HUES48 (cell line): Measurements from ENCODE around the gene MUC2.
"Not testable (repeated sequence)": the region's sequence is repeated elsewhere in the genome, so short reads cannot be mapped to it uniquely, and the experiment has no call there.

ENCODE experiments used
- H3K27ac ChIP-seq: one replicate; pipeline ENCODE4 v1.7.0; 2013; ENCODE audit warnings: low read depth, low read length, inconsistent platforms
- H3K27me3 ChIP-seq: 2 replicates; pipeline ENCODE4 v1.6.1; 2013; ENCODE audit warnings: mild to moderate bottlenecking, low read length; ENCODE audit not compliant: control insufficient read depth, insufficient read depth
- H3K36me3 ChIP-seq: 2 replicates; pipeline ENCODE4 v1.6.1; 2013; ENCODE audit warnings: low read length; ENCODE audit not compliant: control insufficient read depth, insufficient read depth
- H3K4me1 ChIP-seq: 2 replicates; pipeline ENCODE4 v1.6.1; 2013; ENCODE audit warnings: mild to moderate bottlenecking, low read length; ENCODE audit not compliant: control insufficient read depth, insufficient read depth
- H3K4me3 ChIP-seq: 2 replicates; pipeline ENCODE4 v1.5.1; 2013; ENCODE audit warnings: mild to moderate bottlenecking, low read depth, low read length
- H3K9ac ChIP-seq: 2 replicates; pipeline ENCODE4 v1.6.1; 2013; ENCODE audit warnings: mild to moderate bottlenecking, low read depth, low read length, moderate library complexity
- H3K9me3 ChIP-seq: 2 replicates; pipeline ENCODE4 v1.6.1; 2013; ENCODE audit warnings: low read length; ENCODE audit not compliant: control insufficient read depth, insufficient read depth

The MUC2 gene

GRCh38 chr11:1115292-1115691 lies 40.6 kb downstream of the MUC2 start:
- not testable (repeated sequence) for H3K9ac ChIP-seq, H3K9me3 ChIP-seq, H3K27ac ChIP-seq, H3K4me1 ChIP-seq, H3K27me3 ChIP-seq, H3K36me3 ChIP-seq, H3K4me3 ChIP-seq

- no peak overlapping the region for H3K27ac ChIP-seq
- no peaks in the 10 kb centered on the region; the same call in 1 of the 2 replicates for H3K4me1 ChIP-seq
- no peak overlapping the region for H3K9ac ChIP-seq
- H3K27me3 ChIP-seq, result no peaks in the 10 kb centered on the region
- H3K4me3 ChIP-seq, result no peak overlapping the region
- H3K9me3 ChIP-seq, result no peaks in the 10 kb centered on the region
- H3K36me3 ChIP-seq, result no peaks in the 10 kb centered on the region
Measured at GRCh38 chr11:1116104-1116503, 41.4 kb downstream of the MUC2 start.

GRCh38 chr11:1116666-1117390 lies 42.2 kb downstream of the MUC2 start:
- Histone ChIP-seq H3K36me3 (no peaks in the 10 kb centered on the region), H3K9me3 (no peaks in the 10 kb centered on the region), H3K4me3 (no peak overlapping the region), H3K27ac (no peak overlapping the region), H3K4me1 (no peaks in the 10 kb centered on the region; the same call in 1 of the 2 replicates), H3K9ac (no peak overlapping the region), H3K27me3 (no peaks in the 10 kb centered on the region)

- Histone ChIP-seq H3K4me1 (no peaks in the 10 kb centered on the region; the same call in 1 of the 2 replicates), H3K9me3 (no peaks in the 10 kb centered on the region), H3K27ac (no peak overlapping the region), H3K9ac (no peak overlapping the region), H3K27me3 (no peaks in the 10 kb centered on the region), H3K4me3 (no peak overlapping the region), H3K36me3 (no peaks in the 10 kb centered on the region)
Measured at GRCh38 chr11:1117992-1118391, 43.3 kb downstream of the MUC2 start.

- H3K36me3 ChIP-seq, result no peaks in the 10 kb centered on the region
- no peaks in the 10 kb centered on the region for H3K9me3 ChIP-seq
- H3K4me3 ChIP-seq, result no peak overlapping the region
- no peaks in the 10 kb centered on the region for H3K27me3 ChIP-seq
- H3K9ac ChIP-seq, result no peak overlapping the region
- no peak overlapping the region for H3K27ac ChIP-seq
- H3K4me1 ChIP-seq, result no peaks in the 10 kb centered on the region; the same call in 1 of the 2 replicates
Measured at GRCh38 chr11:1118755-1119603, 44.3 kb downstream of the MUC2 start.

GRCh38 chr11:1119604-1120146 lies 45.0 kb downstream of the MUC2 start:
- Histone ChIP-seq H3K27me3 (no peaks in the 10 kb centered on the region), H3K9me3 (no peaks in the 10 kb centered on the region; the same call in 1 of the 2 replicates), H3K27ac (no peak overlapping the region), H3K36me3 (no peaks in the 10 kb centered on the region), H3K4me3 (no peak overlapping the region), H3K9ac (no peak overlapping the region), H3K4me1 (no peaks in the 10 kb centered on the region; the same call in 1 of the 2 replicates)

- Histone ChIP-seq H3K4me1 (no peaks in the 10 kb centered on the region), H3K9me3 (no peaks in the 10 kb centered on the region; the same call in 1 of the 2 replicates), H3K27me3 (no peaks in the 10 kb centered on the region), H3K9ac (no peak overlapping the region), H3K4me3 (no peak overlapping the region), H3K27ac (no peak overlapping the region), H3K36me3 (no peaks in the 10 kb centered on the region)
Measured at GRCh38 chr11:1120532-1121330, 46.1 kb downstream of the MUC2 start.

GRCh38 chr11:1121331-1121812 lies 46.7 kb downstream of the MUC2 start:
- no peak overlapping the region for H3K4me3 ChIP-seq
- no peaks in the 10 kb centered on the region for H3K36me3 ChIP-seq
- H3K27ac ChIP-seq, result no peak overlapping the region
- H3K4me1 ChIP-seq, result no peaks in the 10 kb centered on the region
- H3K27me3 ChIP-seq, result no peaks in the 10 kb centered on the region
- H3K9ac ChIP-seq, result no peak overlapping the region
- no peaks in the 10 kb centered on the region; the same call in 1 of the 2 replicates for H3K9me3 ChIP-seq

GRCh38 chr11:1121813-1122663 lies 47.4 kb downstream of the MUC2 start:
- H3K4me1 ChIP-seq, result no peaks in the 10 kb centered on the region
- no peaks in the 10 kb centered on the region; the same call in 1 of the 2 replicates for H3K9me3 ChIP-seq
- H3K27me3 ChIP-seq, result no peaks in the 10 kb centered on the region
- H3K36me3 ChIP-seq, result no peaks in the 10 kb centered on the region
- H3K4me3 ChIP-seq, result no peak overlapping the region
- H3K9ac ChIP-seq, result no peak overlapping the region
- no peak overlapping the region for H3K27ac ChIP-seq

- Histone ChIP-seq H3K27me3 (no peaks in the 10 kb centered on the region), H3K36me3 (no peaks in the 10 kb centered on the region), H3K9ac (no peak overlapping the region), H3K4me1 (no peaks in the 10 kb centered on the region), H3K9me3 (no peaks in the 10 kb centered on the region; the same call in 1 of the 2 replicates), H3K27ac (no peak overlapping the region), H3K4me3 (no peak overlapping the region)
Measured at GRCh38 chr11:1122664-1123002, 48.0 kb downstream of the MUC2 start.
